HG02623 (cell line): ENCODE data around the gene GAS2.

ENCODE experiments used
- ATAC-seq: cut with Tn5 transposase; IDR thresholded peaks from one replicate; pipeline ENCODE4 v1.9.1; 2021; ENCODE audit warnings: moderate library complexity; ENCODE audit not compliant: unreplicated experiment

Gene GAS2

GRCh38 chr11:22671751-22672150 lies 5.3 kb downstream of the GAS2 start:
- ATAC-seq = no peak

GRCh38 chr11:22674470-22675439 lies 8.3 kb downstream of the GAS2 start:
- no peak for ATAC-seq

- ATAC-seq = no peak
These were observed 10.9 kb downstream of the GAS2 start for GRCh38 chr11:22677153-22677903.

GRCh38 chr11:22680628-22681027 lies 14.2 kb downstream of the GAS2 start:
- no peak for ATAC-seq

GRCh38 chr11:22681281-22681812 lies 14.9 kb downstream of the GAS2 start:
- no peak for ATAC-seq

GRCh38 chr11:22684082-22684481 lies 17.7 kb downstream of the GAS2 start:
- ATAC-seq = no peak

GRCh38 chr11:22685111-22685510 lies 18.7 kb downstream of the GAS2 start:
- no peak for ATAC-seq

GRCh38 chr11:22688914-22689313 lies 22.5 kb downstream of the GAS2 start:
- ATAC-seq = no peak

GRCh38 chr11:22690257-22690656 lies 23.8 kb downstream of the GAS2 start:
- no peak for ATAC-seq

- no peak for ATAC-seq
These were observed 24.5 kb downstream of the GAS2 start for GRCh38 chr11:22690871-22691270.

GRCh38 chr11:22699388-22699787 lies 33.0 kb downstream of the GAS2 start:
- ATAC-seq = no peak

- ATAC-seq = no peak
These were observed 35.6 kb downstream of the GAS2 start for GRCh38 chr11:22702031-22702430.

GRCh38 chr11:22703040-22703439 lies 36.6 kb downstream of the GAS2 start:
- no peak for ATAC-seq

- ATAC-seq = no peak
These were observed 37.2 kb downstream of the GAS2 start for GRCh38 chr11:22703591-22703990.

GRCh38 chr11:22707119-22707899 lies 40.9 kb downstream of the GAS2 start:
- no peak for ATAC-seq

GRCh38 chr11:22711071-22711770 lies 44.8 kb downstream of the GAS2 start:
- no peak for ATAC-seq

GRCh38 chr11:22711880-22712279 lies 45.5 kb downstream of the GAS2 start:
- ATAC-seq = no peak

GRCh38 chr11:22713336-22713735 lies 46.9 kb downstream of the GAS2 start:
- no peak for ATAC-seq

- no peak for ATAC-seq
These were observed 49.6 kb downstream of the GAS2 start for GRCh38 chr11:22715971-22716370.

- ATAC-seq = no peak
These were observed 54.0 kb downstream of the GAS2 start for GRCh38 chr11:22720457-22720856.
